Islet precursor cell (in vitro differentiated cells): ENCODE results near the gene SARDH.

Experiments
- DNase-seq: peaks from one replicate; pipeline ENCODE4 v3.0.0-alpha.2; 2018

The SARDH gene

DNA sequence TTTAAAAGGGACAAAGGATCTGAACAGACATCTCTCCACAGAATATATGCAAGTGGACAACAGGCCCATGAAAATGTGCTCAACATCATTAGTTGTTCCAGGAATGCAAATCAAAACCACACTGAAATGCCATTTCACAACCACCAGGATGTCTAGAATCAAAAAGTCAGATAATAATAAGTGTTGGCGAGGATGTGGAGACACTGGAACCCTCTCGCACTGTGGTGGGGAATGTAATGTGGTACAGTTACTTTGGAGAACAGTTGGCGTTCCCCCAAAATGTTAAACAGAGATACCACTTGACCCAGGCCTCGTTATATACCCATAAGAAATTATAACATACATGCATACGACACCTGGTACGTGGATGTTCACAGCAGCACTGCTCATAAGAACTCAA is 38.6 kb downstream of the SARDH start:
- no peak for DNase-seq

DNA sequence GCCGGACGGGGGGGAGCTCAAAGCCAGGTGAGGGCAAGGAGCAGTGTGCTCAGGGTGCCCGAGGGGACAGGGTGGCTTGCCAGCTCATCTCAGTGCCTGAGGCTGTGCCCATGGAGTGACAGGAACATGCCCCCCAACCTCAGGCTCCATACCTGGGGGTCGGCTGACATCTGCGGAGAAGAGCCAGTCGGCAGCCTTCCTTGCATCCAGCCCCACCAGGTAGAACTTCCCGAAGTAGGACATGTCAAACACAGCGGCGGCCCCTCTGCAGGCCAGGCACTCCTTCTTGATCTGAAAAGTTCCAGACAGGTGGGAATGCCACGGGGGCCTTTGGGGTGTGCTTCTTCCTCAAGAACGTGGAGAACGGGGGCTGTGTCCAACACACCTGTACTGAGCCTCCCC is 42.1 kb downstream of the SARDH start:
- no peak for DNase-seq

DNA sequence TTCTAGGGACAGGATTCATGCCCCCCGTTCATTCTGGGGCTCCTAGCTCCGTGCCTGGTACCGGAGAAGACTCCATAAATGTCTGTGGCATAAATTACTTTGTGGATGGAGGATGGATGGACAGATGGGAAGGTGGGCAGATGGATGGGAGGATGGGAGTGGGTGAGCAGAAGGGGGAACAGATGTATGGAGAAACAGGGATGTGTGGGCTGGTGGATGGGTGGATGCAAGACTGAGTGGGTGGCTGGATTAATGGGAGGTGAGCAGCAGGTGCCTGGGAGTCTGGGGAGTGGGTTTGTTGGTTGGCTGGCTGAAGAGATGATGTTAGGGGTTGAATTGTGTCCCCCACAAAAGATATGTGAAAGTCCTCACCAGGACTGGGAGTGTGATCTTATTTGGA is 43.5 kb downstream of the SARDH start:
- no peak for DNase-seq

DNA sequence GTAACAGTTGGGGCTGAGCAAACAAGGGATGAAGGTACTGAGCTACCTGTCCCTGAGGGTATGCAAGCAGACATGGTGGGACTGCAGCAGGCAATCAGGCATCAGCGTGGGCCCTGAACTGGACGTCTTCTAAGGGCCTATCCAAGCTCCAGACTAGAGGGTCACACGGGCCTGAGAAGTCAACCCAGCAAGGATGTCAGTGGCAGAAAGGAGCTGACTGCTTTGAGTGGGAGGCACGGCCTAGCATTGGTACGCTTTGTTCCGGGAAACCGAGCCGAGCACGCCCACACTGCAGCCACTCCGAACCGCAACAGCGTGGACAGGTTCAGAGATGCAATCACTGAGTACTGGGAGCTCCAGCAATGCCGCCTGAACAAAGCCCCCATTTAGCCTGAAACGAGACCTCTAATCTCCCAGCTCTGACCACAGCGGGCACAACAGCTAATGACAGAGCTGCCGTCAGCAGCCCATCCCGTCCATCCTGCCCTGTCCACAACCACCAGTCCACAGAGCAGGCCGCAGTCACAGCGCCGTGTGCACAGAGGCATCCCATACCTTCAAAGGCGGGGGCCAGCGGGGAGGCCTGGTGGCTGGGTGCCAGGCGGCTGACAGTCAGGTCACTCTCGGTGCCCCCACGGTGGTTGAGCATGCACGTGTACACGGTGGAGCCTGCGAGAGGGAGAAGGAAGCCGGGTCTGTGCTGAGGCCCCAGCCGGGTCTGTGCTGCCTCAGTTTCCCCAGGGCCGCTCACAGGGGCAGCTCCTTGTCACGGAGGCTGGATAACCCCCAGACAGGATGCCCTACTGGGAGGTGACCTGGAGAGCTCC is 44.2 kb downstream of the SARDH start:
- no peak for DNase-seq

DNA sequence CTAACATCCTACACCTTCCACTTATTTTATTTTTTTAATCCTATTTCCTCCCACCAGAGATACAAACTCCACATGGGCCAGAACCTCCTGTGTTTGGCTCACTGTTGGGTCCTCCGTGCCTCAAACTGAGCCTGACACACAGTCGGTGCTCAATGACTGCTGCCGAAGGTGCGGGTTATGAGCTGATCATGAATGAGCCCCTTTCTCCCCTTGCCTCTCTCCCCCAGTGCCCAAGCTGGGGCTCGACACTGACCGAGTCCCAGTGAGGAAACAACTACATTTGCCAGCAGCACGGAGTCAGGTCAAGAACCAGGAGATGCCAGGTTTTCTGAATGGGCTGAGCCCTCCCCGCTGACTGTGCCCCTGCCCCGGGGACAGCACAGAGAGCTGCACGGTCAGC is 45.0 kb downstream of the SARDH start:
- no peak for DNase-seq

DNA sequence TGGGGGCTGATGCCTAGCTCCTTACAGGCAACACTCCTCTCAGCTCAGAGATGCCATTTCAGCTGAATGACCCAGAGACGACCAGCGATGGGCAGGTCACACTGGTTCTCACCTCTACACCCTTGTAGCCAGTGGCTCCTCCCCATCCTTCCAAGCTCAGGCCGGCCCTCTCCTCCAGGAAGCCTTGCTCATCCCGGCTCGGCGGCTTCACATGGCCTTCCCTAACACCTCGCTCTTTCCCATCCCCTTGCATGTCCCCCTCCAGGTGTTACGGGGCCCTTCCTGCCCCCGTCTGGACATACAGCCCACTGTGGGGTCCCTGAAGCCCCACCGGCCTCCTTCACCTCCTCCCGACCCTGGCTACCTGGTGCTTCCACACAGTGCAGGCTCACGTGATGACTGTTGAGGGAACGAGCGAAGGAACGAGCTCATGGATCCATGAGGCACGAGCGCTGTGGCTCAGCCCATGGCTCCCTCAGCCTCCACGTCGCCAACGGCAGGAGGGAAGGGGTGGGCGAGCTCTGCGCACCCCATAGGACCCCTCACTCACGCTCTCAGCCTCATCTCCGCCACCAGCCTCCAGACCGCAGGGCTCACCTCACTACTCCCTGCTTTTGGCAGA is 45.7 kb downstream of the SARDH start:
- no peak for DNase-seq

DNA sequence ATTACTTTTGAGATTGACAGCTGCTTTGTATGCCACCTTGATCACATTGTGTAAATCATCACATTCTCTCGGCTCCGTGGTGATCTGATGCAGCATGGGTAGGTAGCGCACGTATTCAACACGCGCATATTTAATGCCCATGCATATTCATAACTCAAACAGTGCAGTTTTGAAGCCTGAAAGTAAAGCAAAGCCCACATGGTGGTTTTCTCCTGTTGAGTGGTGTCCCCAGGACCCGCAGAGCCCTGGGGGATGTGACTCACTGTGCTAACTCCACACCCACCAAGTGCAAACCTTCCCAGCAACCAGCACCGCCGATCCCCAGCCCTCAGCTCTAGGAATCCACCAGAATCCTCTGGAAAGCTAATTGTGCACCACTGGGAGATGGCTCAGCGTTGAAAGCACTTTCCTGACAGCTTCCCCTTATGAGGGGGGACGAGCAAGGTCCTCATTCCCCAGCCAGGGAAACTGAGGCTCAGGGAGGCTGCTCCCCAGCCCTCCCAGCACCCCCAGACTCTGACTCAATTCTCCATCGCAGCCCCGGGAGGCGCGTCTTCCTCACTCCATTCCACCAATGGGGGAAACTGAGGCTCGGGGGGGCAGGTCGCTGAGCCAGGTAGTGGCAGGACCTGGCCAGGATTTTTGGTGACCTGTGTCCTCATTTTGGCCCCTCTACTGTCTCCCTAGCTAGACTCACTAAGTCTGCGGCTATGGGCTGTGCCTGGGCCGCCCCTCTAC is 46.4 kb downstream of the SARDH start:
- DNase-seq, result peak; percentile 90

DNA sequence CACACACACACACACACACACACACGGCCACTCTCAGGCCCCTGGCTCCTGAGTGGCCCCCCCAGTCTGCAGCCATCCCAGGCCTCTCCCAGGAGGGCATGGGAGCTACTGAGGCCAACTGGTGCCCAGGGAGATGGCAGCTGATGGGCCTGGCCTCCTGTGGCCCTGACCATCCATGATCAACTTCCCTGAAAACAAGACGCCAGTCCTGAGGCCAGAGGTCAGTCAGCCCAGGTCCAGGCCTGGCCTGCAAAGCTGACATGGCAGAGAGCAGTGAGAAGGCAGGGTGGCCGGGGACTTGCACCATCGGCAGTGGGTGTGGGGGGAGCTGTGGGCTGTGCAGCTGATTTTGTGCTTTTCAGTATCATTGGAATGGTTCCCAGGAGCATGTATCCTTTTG is 47.0 kb downstream of the SARDH start:
- no peak for DNase-seq

DNA sequence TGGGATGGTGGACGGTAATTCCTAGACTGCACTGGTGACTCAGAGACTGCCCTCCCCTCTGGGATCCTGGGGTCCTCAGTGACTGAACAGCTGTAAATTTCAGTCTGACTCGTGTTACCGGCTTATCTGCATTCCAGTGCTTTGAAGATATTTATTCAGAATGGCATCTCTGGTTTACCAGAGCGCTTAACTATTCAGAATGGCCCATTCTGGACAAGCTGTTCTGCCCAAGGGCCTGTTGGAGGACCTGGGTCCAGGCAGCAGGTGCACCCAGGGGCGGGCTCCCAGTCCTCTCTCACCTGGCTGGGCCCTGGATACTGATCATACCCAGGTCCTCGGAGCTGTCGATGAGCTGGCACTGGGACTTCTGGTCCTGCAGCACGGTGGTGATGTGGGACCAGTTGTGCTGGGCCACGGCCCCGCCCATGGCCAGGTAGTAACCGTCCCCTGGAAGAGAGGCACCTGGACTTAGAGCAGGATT is 48.0 kb downstream of the SARDH start:
- DNase-seq, result peak; percentile 94

DNA sequence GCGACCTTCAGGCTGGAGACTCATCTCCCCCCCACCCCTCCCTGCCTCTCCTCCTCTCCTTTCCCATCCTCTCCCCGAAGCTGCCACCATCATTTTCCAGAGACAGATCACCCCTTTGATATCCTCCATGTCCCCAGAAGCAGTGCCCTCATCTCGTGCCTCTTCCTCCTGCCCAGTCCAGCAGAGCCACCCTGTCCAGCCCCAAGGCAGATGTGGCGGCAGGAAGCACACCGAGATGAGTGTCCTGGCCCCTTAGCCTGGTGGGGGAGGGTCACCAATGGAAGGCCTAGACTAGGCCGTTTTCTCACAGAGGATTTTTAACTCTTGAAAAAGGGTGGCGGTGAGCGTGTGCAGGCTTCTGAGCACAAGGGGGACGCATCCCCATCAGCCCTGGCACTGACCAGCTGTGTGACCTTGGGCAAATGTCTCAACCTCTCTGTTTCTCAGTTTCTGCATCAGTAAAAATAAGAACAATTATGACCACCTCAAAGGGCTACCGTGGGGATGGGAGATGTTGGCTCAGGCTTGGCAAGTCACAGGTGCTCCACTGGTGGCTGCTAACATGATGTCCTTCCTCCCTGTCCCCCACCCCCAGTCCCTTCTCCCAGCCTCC is 48.9 kb downstream of the SARDH start:
- no peak for DNase-seq

DNA sequence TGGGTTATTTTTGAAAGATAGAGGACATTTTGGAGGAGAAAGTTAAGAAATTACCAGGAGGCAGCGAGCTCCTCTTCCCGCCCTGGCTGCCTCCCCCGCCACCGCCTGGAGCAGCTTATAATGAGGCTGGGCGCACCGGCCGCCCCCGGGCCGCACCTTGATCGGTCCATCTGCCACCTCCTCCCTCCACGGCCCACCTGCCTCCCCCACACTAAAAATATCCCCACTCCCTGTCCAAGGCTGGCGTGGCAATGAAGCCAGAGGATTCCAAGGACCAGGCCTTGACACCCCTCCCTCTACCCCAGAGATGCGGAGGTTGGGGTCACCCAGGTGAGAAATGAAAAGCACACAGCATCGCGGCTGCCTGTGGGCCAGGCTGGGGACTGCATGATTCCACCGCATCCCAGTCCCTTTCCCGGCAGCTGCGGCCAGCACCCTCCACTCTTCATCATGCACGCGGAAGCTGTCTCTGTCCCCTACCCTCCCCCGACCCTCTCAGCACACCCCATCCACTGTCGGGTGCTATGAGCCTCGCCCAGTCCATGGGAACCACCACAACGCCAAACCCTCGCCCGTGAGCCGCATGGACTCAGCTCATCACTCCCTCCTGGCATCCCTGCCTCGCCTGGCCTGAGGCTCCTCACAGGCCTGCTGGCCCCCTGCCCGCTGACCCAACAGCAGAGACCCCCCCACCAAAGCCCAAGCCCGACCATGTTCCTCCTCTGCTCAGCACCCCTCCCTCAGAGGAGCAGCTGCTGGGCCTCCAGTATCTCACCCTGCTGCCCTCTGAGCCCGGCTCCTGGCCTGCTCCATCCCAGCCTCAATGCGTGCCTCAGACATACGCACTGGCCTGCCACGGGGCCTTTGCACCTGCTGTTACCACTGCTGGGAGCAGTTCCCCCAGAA is 50.0 kb downstream of the SARDH start:
- no peak for DNase-seq

DNA sequence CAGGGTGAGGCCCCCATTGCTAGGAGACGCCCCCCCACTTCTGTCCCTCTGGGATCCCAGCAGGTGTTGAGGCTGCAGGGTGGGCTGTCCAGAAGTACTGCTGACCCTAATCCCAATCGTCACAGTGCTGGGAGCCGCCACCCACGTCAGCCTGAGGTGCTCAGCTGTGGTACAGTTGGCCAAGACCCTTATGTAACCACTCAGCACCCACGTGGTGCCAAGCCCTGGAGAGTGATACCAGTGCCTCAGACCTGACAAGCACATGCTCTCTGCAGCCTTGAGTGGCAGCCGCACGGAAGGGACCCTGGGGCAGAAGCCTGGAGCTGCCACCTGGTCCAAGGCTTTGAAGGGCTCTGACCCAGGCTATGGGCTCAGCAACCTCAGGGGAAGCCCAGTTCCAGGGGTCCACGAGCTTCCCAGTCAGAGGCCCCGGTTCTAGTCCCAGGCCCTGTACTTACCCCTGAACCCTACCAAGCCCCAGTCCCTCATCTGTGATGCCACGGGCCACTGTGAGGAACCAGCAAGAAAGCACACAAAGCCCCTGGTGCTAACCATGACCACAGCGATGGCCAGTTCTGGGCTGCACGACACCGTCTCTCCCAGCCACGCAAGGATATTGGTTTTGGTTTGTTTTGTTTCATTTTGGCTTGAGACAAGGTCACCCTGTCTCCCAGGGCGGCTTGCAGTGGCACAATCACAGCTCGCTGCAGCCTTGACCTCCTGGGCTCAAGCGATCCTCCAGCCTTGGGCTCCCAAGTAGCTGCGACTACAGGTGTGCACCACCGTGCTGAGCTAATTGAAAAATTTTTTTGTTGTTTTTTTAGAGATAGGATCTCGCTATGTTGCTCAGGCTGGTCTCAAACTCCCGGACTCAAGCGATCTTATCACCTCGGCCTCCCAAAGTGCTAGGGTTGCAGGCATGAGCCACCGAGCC is 51.2 kb downstream of the SARDH start:
- no peak for DNase-seq

DNA sequence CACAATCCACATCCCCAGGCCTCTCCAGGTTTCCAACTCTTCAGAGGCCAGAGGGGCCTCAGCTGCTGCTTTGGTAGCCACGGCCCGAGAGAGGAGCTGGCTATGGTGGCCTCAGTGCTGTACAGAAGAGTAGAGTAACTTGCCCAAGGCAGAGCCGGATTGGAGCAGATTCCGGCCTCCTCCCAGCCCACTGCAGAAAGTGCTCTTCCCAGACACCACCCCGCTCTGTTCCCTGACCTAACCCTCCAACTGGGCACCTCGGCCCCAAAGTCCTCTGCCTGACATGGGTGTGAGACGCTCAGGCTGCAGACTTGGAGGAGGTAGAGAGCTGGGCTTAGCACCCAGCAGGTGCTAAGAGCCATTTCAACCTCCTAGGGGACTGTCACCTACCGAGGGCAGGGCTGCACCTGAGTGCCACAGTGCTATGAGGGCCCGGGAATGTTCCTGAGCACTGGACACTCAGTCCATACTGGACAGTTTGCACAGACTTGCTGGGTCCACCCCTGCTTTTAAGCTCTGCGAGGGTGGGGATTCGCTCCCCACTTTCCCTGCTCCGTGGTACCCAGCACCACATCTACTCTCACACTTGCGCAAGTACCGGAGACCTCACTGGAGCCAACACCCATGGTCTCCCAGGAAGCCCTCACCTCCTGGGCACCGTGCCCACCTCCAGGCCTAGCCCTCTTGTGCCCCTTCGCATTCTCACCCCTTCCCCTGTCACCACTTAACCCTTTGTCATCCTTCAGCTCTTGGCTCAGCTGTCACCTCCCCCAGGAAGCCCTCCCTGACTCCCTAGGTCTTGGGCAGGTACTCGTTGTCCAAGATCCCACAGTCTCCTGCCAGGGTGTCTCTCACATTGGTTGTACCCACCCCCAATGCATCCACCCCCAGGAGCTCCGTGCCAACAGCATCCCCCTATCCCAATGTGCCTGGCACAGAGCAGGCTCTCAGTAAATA is 52.2 kb downstream of the SARDH start:
- no peak for DNase-seq

DNA sequence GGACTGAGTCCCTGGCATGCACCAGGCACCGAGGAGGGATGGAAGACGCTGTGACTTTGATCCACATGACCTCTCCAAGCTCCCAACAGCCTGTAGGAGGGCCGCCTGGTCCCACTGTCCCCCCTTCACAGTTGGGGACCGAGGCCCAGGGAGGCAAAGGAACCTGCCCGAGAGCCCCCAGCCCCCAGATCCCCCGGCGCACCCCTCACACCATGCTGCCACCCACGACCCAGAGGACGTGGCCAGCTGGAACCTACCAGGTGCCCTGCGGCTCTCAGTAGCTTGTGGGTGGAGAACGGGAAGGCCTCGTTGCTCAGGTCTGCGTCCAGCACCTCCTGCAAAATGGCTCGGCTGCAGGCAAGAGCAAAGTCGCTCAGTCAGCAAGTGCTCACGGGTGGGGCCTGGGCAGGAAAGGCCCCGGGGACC is 53.2 kb downstream of the SARDH start:
- no peak for DNase-seq

DNA sequence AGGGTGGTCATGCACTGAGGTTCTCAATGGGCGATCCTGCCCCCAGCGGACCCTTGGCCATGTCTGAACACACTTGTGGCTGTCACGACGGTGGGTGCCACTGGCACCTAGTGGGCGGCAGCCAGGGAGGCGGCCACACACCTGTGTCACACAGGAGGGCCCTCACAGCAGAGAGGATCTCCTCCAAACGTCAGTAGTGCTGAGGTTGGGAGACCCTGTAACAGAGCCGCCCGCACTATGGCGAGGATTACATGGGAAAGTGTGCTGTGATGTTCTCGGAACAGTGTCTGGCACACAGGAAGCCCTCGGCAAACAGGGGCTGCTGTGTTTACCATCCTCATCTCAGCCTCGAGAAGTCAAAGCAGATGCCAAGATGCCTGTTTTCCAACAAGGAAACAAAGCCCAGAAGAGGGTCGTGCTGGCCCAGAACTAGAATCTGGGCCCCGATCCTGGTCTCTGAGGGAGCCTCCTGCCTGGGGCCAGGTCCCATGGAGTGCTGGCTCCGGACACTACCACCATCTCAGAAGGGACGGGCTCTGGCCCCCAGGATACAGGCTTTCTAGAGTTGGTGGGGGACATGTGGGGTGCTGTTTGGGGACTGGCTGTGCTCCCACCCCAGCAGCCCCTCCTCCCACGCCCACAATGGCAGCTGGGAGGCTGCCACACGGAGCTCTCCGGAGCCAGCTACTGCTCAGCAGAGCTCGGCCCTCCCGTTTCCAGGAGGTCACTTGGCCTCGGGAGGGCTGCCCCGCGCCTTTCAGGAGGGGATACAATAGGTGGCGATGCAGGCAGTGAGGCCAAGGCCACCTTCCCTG is 53.8 kb downstream of the SARDH start:
- DNase-seq, result no peak

DNA sequence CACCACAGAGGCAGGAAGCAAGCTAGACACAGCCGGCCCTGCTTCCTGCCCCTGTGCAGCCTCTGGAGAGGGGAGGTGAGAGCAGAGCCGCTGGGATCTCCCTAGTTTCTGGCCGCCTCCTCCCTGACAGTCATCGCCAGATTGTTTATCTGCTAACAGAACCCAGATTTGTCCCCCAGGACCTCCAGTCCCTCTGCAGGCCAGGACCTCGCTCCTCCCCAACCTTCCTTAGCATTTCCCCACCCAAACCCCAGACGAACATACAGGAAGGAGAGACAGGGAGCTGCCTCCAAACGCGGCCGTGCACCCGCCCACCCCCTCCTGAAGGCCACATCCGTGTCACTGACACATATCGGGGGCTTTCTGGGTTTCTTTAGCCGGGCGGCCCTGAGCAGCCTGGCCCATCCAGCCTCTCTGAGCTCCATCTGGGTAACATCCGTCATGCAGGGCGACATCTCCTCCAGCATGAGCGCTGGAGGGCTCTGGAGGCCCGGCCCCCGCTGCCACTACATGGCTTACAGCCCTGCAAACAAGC is 54.5 kb downstream of the SARDH start:
- DNase-seq, result peak; percentile 79

DNA sequence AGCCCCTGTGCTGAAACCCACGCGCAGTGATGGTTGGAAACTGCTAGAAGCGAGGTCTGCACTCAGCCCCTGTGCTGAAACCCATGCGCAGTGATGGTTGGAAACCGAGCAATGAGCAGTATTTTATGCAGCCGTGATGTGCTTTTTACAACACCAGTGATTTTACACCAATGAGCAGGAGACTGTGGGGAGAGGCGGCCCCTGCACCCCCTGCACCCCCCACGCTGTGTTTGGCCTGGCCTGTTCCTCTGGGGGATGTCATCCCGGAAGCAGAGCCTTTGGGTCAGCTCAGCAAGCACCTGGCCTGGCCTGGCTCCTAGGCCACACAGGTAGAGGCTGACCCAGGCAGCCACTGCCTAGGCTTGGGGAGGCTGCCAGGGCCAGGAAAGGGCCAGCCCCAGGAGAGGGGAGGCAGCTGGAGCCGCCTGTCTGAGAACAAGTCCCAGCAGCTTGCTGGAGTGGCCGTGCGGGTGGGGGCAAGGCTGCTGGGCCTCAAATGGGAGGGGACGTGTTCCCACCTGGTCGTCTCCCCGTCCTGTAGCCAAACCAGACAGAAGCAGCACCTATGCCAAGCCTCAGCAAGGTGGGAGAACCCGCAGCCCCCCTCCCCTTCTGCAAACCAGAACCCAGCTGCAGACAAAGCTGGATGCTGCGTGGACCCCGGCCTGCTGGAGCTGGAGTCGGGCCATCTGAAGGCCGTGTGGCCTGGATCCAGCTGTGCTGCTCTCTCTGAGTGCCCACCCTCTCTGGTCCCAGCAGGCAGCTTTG is 55.1 kb downstream of the SARDH start:
- DNase-seq, result no peak
